ENCODE results near the gene LZTFL1. TPM values are rescaled to one million over a fixed set of nuclear protein-coding genes. Genes with fewer than 3 reads are reported as not detected.

The LZTFL1 gene
- total and polyA plus RNA-seq, 4 donors: 7.7 to 45.1 (median 22.3) TPM

DNA sequence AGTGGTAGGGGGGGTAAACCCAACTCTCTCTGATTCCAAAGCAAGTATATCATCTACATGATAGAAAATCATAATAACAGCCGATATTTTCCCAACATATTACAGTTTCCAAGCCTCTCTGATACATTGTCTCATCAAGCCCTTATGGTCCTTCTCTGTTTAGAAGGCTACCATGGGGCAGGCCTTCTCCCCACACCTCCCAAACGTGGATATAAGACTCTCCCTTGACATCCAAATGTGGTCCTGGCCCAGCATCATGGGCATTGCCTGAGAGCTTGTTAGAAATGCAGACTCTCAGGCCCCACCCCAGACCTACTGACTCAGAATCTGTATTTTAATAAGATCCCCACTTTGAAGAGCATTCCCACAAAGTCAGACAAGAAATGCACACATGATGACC lies 26.7 kb upstream of the LZTFL1 start:
- no peak overlapping the region for H3K9ac ChIP-seq (ENCODE audit: insufficient read depth in 1 of 2, low read length in 2 of 2)
- H3K4me3 ChIP-seq: no peak overlapping the region
- 76 to 81% methylated on average over 2 of the region's 2 CpGs for WGBS, 2 donors
- no peaks in the 10 kb centered on the region for H3K27me3 ChIP-seq (ENCODE audit: control insufficient read depth in 3 of 3, insufficient read depth in 3 of 3, low read length in 2 of 3)
- ATAC-seq (ENCODE audit: insufficient read depth, low FRiP score): no peak
- no peaks in the 10 kb centered on the region for H3K36me3 ChIP-seq (ENCODE audit: control insufficient read depth in 4 of 4, insufficient read depth in 4 of 4, low read length in 4 of 4)
- DNase-seq: no peak
- no peak for TF ChIP-seq CTCF (IDR thresholded peaks at IDR 0.05; ENCODE audit: control extremely low read depth, extremely low read depth)
- H3K27ac ChIP-seq (ENCODE audit: low read depth in 1 of 2, low read length in 1 of 2): no peak overlapping the region
- peaks cover 0 to 5% (median 0%) of the 10 kb centered on the region in 5 donors for H3K4me1 ChIP-seq (ENCODE audit: control insufficient read depth in 5 of 5, insufficient read depth in 5 of 5, low read length in 5 of 5)
- H3K9me3 ChIP-seq (ENCODE audit: control insufficient read depth in 4 of 4, insufficient read depth in 3 of 4, low read length in 3 of 4): peaks cover 0 to under 1% (median 0%) of the 10 kb centered on the region in 4 donors

- Histone ChIP-seq H3K36me3 (ENCODE audit: control insufficient read depth in 4 of 4, insufficient read depth in 4 of 4, low read length in 4 of 4) (no peaks in the 10 kb centered on the region), H3K9me3 (ENCODE audit: control insufficient read depth in 4 of 4, insufficient read depth in 3 of 4, low read length in 3 of 4) (peaks cover 0 to 3% (median 0%) of the 10 kb centered on the region in 4 donors), H3K4me1 (ENCODE audit: control insufficient read depth in 5 of 5, insufficient read depth in 5 of 5, low read length in 5 of 5) (peaks cover 0 to 5% (median 0%) of the 10 kb centered on the region in 5 donors), H3K27ac (ENCODE audit: low read depth in 1 of 2, low read length in 1 of 2) (no peak overlapping the region), H3K4me3 (no peak overlapping the region), H3K9ac (ENCODE audit: insufficient read depth in 1 of 2, low read length in 2 of 2) (no peak overlapping the region), H3K27me3 (ENCODE audit: control insufficient read depth in 3 of 3, insufficient read depth in 3 of 3, low read length in 2 of 3) (no peaks in the 10 kb centered on the region)
- DNase-seq (peak in 2 of 3 donors; percentile 18 to 30), ATAC-seq (ENCODE audit: insufficient read depth, low FRiP score) (no peak)
- no peak for TF ChIP-seq CTCF (IDR thresholded peaks at IDR 0.05; ENCODE audit: control extremely low read depth, extremely low read depth)
- WGBS, 2 donors: 51 to 63% methylated on average over 2 of the region's 2 CpGs
Measured at GRCh38 chr3:45868213-45868612, 26.3 kb upstream of the LZTFL1 start.

DNA sequence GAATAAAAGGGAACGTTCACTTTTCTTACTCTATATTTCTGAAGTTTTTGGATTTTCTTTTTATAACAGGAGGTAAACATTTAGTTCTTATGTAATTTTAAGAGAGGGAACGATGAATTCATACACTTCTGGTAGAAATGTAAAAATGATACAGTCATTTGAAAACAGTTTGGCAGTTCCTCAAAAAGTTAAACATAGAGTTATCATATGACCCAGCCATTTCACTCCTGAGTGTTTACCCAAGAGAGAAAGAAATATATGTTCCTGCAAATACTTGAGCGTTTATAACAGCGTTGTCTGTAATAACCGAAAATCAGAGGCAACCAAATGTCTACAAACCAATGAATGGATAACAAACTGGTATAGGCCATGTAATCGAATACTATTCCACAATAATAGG lies 23.6 kb upstream of the LZTFL1 start:
- DNase-seq (no peak), ATAC-seq (ENCODE audit: insufficient read depth, low FRiP score) (no peak)
- Histone ChIP-seq H3K27me3 (ENCODE audit: control insufficient read depth in 3 of 3, insufficient read depth in 3 of 3, low read length in 2 of 3) (no peaks in the 10 kb centered on the region), H3K4me3 (no peak overlapping the region), H3K4me1 (ENCODE audit: control insufficient read depth in 5 of 5, insufficient read depth in 5 of 5, low read length in 5 of 5) (peaks cover 0 to 5% (median 0%) of the 10 kb centered on the region in 5 donors), H3K9ac (ENCODE audit: insufficient read depth in 1 of 2, low read length in 2 of 2) (no peak overlapping the region), H3K9me3 (ENCODE audit: control insufficient read depth in 4 of 4, insufficient read depth in 3 of 4, low read length in 3 of 4) (peaks cover 0 to 3% (median 0%) of the 10 kb centered on the region in 4 donors), H3K27ac (ENCODE audit: low read depth in 1 of 2, low read length in 1 of 2) (no peak overlapping the region), H3K36me3 (ENCODE audit: control insufficient read depth in 4 of 4, insufficient read depth in 4 of 4, low read length in 4 of 4) (no peaks in the 10 kb centered on the region)
- 42 to 58% methylated on average over 6 of the region's 6 CpGs for WGBS, 2 donors
- no peak for TF ChIP-seq CTCF (IDR thresholded peaks at IDR 0.05; ENCODE audit: control extremely low read depth, extremely low read depth)

Data from lung (tissue), 12 donors.